Suprapubic skin (tissue), 4 donors: ENCODE data around the gene PTGES2.

ENCODE experiments used
- CTCF ChIP-seq, 2 donors: fragments of 200-600 bp in 1 of 2; fragments of 450-650 bp in 1 of 2; sonication (generic) in 1 of 2; IDR thresholded peaks; one replicate each; pipeline ENCODE4 v1.5.1; 2016 to 2019; ENCODE audit warnings: antibody characterized with exemption in 2 of 2, mild to moderate bottlenecking in 1 of 2, moderate library complexity in 1 of 2
- EP300 ChIP-seq: sonication (generic); formaldehyde crosslinking; IDR thresholded peaks from one replicate; pipeline ENCODE4 v1.6.1; 2017; ENCODE audit warnings: antibody characterized with exemption
- POLR2A ChIP-seq, 2 donors: fragments of 450-650 bp; IDR thresholded peaks; one replicate each; pipeline ENCODE4 v1.6.1; 2017; ENCODE audit warnings: antibody characterized with exemption in 2 of 2, mild to moderate bottlenecking in 2 of 2, moderate library complexity in 2 of 2
- POLR2AphosphoS5 ChIP-seq, 3 donors: sonication (generic); formaldehyde crosslinking; IDR thresholded peaks; one replicate each; pipeline ENCODE4 v1.6.1; 2017; ENCODE audit warnings: antibody characterized with exemption in 3 of 3

- TF ChIP-seq CTCF (IDR thresholded peaks at IDR 0.05): no peak
- TF ChIP-seq POLR2AphosphoS5 (IDR thresholded peaks at IDR 0.05): no peak
- TF ChIP-seq POLR2A (IDR thresholded peaks at IDR 0.05): no peak
- no peak for TF ChIP-seq EP300
Measured at GRCh38 chr9:128153060-128153946, 25.8 kb upstream of the PTGES2 start.
